GM21619 (cell line): ENCODE results near the gene ISG20L2.
"Not testable (repeated sequence)": the region's sequence is repeated elsewhere in the genome, so short reads cannot be mapped to it uniquely, and the experiment has no call there.

Source experiments
- ATAC-seq: cut with Tn5 transposase; IDR thresholded peaks from one replicate; pipeline ENCODE4 v1.9.1; 2021; ENCODE audit not compliant: unreplicated experiment

Gene ISG20L2

DNA sequence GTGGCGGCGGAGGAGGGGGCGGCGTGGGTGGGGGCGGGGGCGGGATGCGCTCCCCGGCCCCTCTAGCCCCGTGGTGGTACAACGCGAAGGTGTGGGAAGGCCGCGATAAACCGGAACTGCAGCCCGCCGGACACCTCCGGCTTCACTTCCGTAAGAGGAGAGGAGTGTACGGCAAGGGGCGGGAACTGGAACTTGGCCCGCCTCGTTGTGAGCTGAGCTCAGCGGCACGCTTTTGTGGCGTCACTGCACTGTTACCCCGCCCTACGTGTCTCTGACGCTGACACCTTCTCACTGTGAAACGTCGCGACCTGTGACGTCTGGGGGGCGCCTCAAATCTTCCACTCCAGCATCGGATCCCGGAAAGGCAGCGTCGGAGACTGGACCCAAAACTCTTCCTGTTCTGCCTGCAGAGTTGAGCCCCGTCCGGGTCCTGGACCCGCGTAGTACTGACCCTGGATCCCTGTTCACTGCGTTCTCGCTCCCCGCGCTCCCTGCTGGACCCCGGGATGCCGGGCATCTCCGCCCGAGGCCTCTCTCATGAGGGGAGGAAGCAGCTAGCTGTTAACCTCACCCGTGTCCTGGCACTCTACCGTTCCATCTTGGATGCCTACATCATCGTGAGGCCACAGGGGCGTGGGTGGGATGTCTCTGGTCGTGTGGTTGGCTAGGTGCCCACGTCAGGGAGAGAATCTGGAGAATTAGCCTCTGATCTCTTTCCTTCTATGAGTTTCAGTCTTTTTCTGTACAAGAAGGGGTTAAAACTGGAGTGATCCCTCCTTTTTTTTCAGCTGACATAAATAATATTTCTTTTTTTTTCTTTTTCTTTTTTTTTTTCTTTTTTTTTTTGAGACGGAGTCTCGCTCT is at the start of gene ISG20L2:
Gene ISG20L2 (minus strand): TSS at position 168 of the 864 bp plus-strand sequence. CDS start 1,114 bp downstream, outside the sequence.
- peak; percentile 80 for ATAC-seq

DNA sequence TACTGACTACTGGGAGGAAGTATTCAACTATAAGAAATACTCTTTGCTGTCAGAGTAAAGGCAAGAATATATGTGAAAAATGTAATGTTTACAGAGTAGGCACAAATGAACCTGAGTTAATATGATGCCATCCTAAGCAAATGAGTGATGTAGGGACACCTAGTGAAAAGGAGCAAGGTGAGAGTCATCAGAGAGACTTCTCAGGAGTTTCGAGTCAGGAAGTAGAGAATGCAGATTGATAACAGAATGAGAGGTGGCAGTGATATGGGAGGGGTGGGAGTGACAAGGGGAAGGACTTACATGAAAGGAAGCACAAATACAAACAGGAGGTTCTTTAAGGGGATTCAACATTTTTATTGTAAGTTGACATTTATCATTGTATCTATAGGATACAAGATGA is 49.0 kb upstream of the ISG20L2 start:
- ATAC-seq: no peak

- no peak for ATAC-seq
Observed at GRCh38 chr1:156776942-156777341, 48.4 kb upstream of the ISG20L2 start.

DNA sequence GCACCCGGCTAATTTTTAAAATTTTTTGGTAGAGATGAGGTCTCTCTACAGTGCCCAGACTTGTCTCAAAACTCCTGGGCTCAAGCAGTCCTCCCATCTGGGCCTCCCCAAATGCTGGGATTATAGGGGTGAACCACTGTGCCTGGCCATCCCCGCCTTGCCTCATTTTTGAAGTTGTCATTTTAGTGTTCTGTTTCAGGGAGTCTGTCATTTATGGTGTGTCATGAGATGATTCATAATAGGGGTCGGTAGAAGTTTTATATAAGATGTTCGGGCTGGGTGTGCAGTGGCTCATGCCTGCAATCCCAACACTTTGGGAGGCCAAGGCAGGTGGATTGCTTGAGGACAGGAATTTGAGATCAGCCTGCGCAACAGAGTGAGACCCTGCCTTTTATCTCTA is 47.2 kb upstream of the ISG20L2 start:
- no peak for ATAC-seq

GRCh38 chr1:156773607-156774006 is 45.0 kb upstream of the ISG20L2 start:
- no peak for ATAC-seq

GRCh38 chr1:156772728-156773497 is 44.3 kb upstream of the ISG20L2 start:
- no peak for ATAC-seq

- ATAC-seq: no peak
Observed at GRCh38 chr1:156772222-156772621, 43.7 kb upstream of the ISG20L2 start.

- no peak for ATAC-seq
Observed at GRCh38 chr1:156768610-156769295, 40.2 kb upstream of the ISG20L2 start.

- no peak for ATAC-seq
Observed at GRCh38 chr1:156767879-156768604, 39.5 kb upstream of the ISG20L2 start.

DNA sequence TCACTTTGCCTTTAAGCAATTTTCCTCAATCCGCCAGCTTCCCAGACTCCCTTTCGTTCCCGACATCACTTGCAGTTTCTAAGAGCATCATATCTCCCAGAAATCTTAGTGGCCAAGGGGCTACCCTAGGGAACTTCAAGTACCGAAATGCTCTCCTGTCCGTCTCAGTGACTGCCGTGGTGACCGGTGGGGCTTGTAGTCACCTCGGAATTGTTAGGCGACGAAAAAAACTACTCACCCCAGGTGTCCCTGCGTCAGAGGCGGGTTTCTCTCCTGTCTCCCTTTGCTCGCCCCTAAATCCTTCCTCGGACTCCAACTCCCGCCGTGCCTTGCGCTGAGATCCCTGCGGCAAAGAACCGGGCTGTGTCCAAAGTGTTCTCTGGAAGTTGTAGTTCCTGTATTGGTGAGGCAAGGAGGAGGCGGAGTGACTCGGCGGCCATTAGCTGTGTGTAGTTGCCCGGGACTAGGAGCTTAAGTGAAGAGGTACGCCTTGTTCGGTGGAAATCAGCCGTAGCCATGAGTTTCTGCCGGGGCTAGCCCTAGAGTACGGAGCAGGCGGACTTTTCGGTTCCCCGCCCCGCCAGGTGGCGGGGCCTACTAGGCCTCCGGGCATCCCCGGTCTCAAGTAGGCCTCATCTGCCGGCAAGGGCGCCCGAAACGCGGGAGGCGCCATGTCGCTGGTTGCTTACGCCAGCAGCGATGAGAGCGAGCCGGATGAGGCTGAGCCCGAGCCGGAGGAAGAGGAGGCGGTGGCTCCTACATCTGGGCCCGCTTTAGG is 38.7 kb upstream of the ISG20L2 start, which contains the start of gene PRCC:
Gene PRCC (plus strand): TSS at position 435 of the 778 bp plus-strand sequence. CDS start 237 bp downstream, at position 672.
- ATAC-seq: peak; percentile 90

DNA sequence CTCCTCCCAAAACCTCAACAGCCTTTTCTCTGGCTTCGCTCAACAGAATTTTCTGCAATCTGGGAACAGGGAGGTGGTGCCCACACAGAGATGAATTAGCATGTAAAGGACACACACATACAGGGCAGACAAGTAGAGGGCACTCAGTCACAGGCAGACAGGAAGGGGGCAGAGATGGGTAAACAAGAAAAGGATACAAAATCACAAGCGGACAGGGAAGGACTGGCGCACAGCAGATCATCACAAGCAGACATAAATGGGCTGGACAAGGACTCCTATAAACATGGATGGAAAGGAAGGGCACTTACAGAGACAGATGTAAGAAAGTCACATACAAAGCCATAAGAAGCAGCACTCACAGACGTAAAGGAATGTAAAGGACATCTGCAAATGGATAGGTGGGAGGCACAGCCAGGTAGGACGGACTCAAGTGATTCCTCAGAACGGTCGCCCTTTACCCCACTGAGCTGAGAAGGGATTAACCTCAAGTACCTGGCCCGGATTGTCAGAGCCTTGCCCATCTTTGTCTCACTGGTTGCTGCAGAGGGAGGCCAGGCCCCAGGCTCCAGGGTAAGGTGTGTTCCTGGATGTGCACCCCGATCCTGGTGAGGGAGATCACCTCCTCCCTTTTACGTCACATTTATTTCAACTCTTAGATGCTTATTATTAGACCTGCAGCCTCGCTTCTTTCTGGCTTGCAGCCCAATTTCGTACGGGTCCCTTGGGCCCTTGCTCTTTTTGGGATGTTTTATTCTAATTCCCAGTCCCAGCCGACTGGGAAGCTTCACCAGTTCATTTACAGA is 37.9 kb upstream of the ISG20L2 start:
- peak; percentile 17 for ATAC-seq

DNA sequence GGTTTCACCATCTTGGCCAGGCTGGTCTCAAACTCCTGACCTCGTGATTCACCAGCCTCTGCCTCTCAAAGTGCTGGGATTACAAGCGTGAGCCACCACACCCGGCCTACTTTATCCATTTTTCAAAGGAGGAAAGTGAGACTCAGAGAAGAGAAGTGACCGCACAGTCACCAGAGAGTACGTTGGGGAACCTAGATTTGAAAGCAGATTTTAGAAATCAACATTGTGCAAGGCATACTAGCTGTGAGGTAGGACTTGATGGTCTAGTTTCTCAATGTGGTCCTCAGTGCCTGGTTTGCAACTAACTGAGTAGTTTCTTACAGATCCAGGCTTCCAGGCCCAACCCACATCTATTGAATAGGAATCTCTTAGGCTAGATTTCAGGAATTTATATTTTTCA is 37.1 kb upstream of the ISG20L2 start:
- no peak for ATAC-seq

- ATAC-seq: not testable (repeated sequence)
Observed at GRCh38 chr1:156765136-156765535, 36.6 kb upstream of the ISG20L2 start.

- no peak for ATAC-seq
Observed at GRCh38 chr1:156760796-156761104, 32.2 kb upstream of the ISG20L2 start.

GRCh38 chr1:156760092-156760795 is 31.7 kb upstream of the ISG20L2 start:
- ATAC-seq: no peak

GRCh38 chr1:156757572-156758253 is 29.1 kb upstream of the ISG20L2 start:
- not testable (repeated sequence) for ATAC-seq

GRCh38 chr1:156756355-156756754 is 27.8 kb upstream of the ISG20L2 start:
- no peak for ATAC-seq

- no peak for ATAC-seq
Observed at GRCh38 chr1:156755527-156755950, 27.0 kb upstream of the ISG20L2 start.
